Umbilical cord (tissue), 2 donors: Measurements from ENCODE around the gene DAPK2. TPM values are rescaled to one million over a fixed set of nuclear protein-coding genes. Genes with fewer than 3 reads are reported as not detected.
"Not testable (repeated sequence)": the region's sequence is repeated elsewhere in the genome, so short reads cannot be mapped to it uniquely, and the experiment has no call there.

ENCODE experiments used
- DNase-seq: peaks from one replicate; pipeline ENCODE4 v3.0.0-alpha.2; 2015; ENCODE audit warnings: low spot score
- total RNA-seq: library from RNA; depleted of rRNA; stranded (reverse); fragments of >200 nt; gene quantifications from one replicate; pipeline ENCODE4 v1.2.3, GENCODE V29; 2014; ENCODE audit warnings: low replicate concordance; ENCODE audit not compliant: insufficient read depth

DAPK2 gene
- 2.2 TPM for total RNA-seq

- DNase-seq, result peak; percentile 62
Measured at GRCh38 chr15:64046421-64047153, at the start of gene DAPK2. TSS of gene DAPK2 (minus strand) at chr15:64046485. CDS start at chr15:64040261, 6,224 bp downstream.

GRCh38 chr15:64095431-64095794, 49.1 kb upstream of the DAPK2 start:
- DNase-seq, result no peak

GRCh38 chr15:64093627-64094417, 47.5 kb upstream of the DAPK2 start, which contains the start of gene CIAO2A:
TSS of gene CIAO2A (minus strand) at chr15:64093838. CDS start at chr15:64093768, 70 bp downstream.
- peak; percentile 100 for DNase-seq

GRCh38 chr15:64092864-64093626, 46.8 kb upstream of the DAPK2 start:
- peak; percentile 47 for DNase-seq

GRCh38 chr15:64092075-64092820, 46.0 kb upstream of the DAPK2 start:
- DNase-seq, result no peak

- DNase-seq, result peak; percentile 38
Measured at GRCh38 chr15:64090527-64090926, 44.2 kb upstream of the DAPK2 start.

GRCh38 chr15:64089543-64090280, 43.4 kb upstream of the DAPK2 start:
- DNase-seq, result peak; percentile 26

GRCh38 chr15:64082757-64083156, 36.5 kb upstream of the DAPK2 start:
- no peak for DNase-seq

GRCh38 chr15:64073496-64073895, 27.2 kb upstream of the DAPK2 start:
- not testable (repeated sequence) for DNase-seq

- no peak for DNase-seq
Measured at GRCh38 chr15:64072812-64073211, 26.5 kb upstream of the DAPK2 start.

GRCh38 chr15:64071931-64072765, 25.9 kb upstream of the DAPK2 start:
- no peak for DNase-seq

- peak; percentile 34 for DNase-seq
Measured at GRCh38 chr15:64070965-64071851, 24.9 kb upstream of the DAPK2 start.

GRCh38 chr15:64070106-64070505, 23.8 kb upstream of the DAPK2 start:
- no peak for DNase-seq

- no peak for DNase-seq
Measured at GRCh38 chr15:64068133-64068532, 21.8 kb upstream of the DAPK2 start.

- DNase-seq, result peak; percentile 64
Measured at GRCh38 chr15:64067564-64068030, 21.3 kb upstream of the DAPK2 start.

GRCh38 chr15:64066451-64066850, 20.2 kb upstream of the DAPK2 start:
- no peak for DNase-seq

GRCh38 chr15:64060716-64061115, 14.4 kb upstream of the DAPK2 start:
- DNase-seq, result no peak

GRCh38 chr15:64059104-64059503, 12.8 kb upstream of the DAPK2 start:
- not testable (repeated sequence) for DNase-seq
